Neuron (in vitro differentiated cells): ENCODE measurements around the gene RPS17.
"Not testable (repeated sequence)": the region's sequence is repeated elsewhere in the genome, so short reads cannot be mapped to it uniquely, and the experiment has no call there.

Source experiments
- H2AFZ ChIP-seq: one replicate; pipeline ENCODE4 v1.6.1; 2013; ENCODE audit warnings: low read depth, mild to moderate bottlenecking, inconsistent platforms, low read length, moderate library complexity
- H3K27me3 ChIP-seq: one replicate; pipeline ENCODE4 v1.6.1; 2013; ENCODE audit warnings: low read length; ENCODE audit not compliant: insufficient read depth
- H3K36me3 ChIP-seq: one replicate; pipeline ENCODE4 v1.6.1; 2013; ENCODE audit warnings: low read length; ENCODE audit not compliant: insufficient read depth
- H3K4me1 ChIP-seq: one replicate; pipeline ENCODE4 v1.6.1; 2013; ENCODE audit warnings: low read length; ENCODE audit not compliant: insufficient read depth
- H3K4me3 ChIP-seq: 2 replicates; pipeline ENCODE4 v1.5.1; 2013; ENCODE audit warnings: mild to moderate bottlenecking, low read length, moderate library complexity
- H3K9me3 ChIP-seq: one replicate; pipeline ENCODE4 v1.6.1; 2013; ENCODE audit warnings: low read length

The RPS17 gene

GRCh38 chr15:82530606-82531379 is 9.5 kb downstream of the RPS17 start:
- Histone ChIP-seq H3K4me1 (no peaks in the 10 kb centered on the region), H3K27me3 (no peaks in the 10 kb centered on the region), H2AFZ (no peak overlapping the region), H3K9me3 (no peaks in the 10 kb centered on the region), H3K4me3 (peak overlapping the region; percentile 4), H3K36me3 (peaks cover 11% of the 10 kb centered on the region)

DNA sequence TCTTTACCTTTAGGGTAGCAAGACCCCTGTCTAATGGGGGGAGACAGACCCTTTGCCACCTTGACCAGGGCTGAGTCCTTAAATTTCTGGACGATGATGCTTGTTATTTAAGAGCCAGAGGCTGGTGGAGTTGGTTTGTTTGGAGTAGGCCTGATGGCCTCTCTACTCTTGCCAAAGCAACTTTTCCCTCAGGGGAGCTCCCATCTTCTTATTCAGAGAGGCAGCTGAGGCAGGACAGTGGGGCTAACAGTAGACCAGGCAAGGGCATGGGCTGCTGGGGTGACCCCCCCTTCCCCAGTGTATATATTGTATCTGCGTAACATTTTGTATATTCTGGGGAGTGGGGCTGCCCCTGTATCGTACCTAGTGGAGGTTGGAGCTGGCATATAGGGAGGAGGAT is 10.3 kb downstream of the RPS17 start:
- H3K4me1 ChIP-seq = no peaks in the 10 kb centered on the region
- H3K36me3 ChIP-seq = peaks cover 10% of the 10 kb centered on the region
- H3K9me3 ChIP-seq = no peaks in the 10 kb centered on the region
- H3K4me3 ChIP-seq = no peak overlapping the region
- H3K27me3 ChIP-seq = no peaks in the 10 kb centered on the region
- no peak overlapping the region for H2AFZ ChIP-seq

- not testable (repeated sequence) for H3K9me3 ChIP-seq, H2AFZ ChIP-seq, H3K4me3 ChIP-seq, H3K36me3 ChIP-seq, H3K27me3 ChIP-seq, H3K4me1 ChIP-seq
These were observed 26.7 kb downstream of the RPS17 start for GRCh38 chr15:82513587-82513986.

GRCh38 chr15:82507693-82508092 is 32.6 kb downstream of the RPS17 start:
- H3K4me3 ChIP-seq, H3K4me1 ChIP-seq, H3K36me3 ChIP-seq, H2AFZ ChIP-seq, H3K27me3 ChIP-seq, H3K9me3 ChIP-seq: not testable (repeated sequence)

DNA sequence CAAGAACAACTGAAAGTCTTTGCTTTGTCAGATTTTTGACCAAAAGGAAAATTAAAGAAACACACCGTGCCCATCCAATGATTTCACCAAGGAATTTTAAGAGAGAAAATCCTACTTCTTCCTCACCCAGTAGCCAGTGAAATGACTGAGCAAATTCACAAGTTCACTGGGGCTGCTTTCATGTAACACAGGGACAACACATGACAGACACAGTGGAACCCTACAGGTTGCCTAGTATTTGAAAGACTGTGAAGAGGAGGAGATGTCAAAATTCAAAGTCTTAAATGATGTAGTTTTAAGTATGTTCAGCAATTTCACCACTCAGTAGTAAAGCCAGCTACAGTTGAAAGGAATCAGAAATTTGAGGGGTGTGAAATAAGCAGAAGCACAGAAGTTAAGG is 33.2 kb downstream of the RPS17 start:
- H3K27me3 ChIP-seq, H3K9me3 ChIP-seq, H3K4me1 ChIP-seq, H3K36me3 ChIP-seq, H2AFZ ChIP-seq, H3K4me3 ChIP-seq: not testable (repeated sequence)

GRCh38 chr15:82505842-82506241 is 34.4 kb downstream of the RPS17 start:
- not testable (repeated sequence) for H3K4me3 ChIP-seq, H3K9me3 ChIP-seq, H3K27me3 ChIP-seq, H3K4me1 ChIP-seq, H2AFZ ChIP-seq, H3K36me3 ChIP-seq

GRCh38 chr15:82504074-82504473 is 36.2 kb downstream of the RPS17 start:
- not testable (repeated sequence) for H3K36me3 ChIP-seq, H3K4me1 ChIP-seq, H3K4me3 ChIP-seq, H3K9me3 ChIP-seq, H2AFZ ChIP-seq, H3K27me3 ChIP-seq

DNA sequence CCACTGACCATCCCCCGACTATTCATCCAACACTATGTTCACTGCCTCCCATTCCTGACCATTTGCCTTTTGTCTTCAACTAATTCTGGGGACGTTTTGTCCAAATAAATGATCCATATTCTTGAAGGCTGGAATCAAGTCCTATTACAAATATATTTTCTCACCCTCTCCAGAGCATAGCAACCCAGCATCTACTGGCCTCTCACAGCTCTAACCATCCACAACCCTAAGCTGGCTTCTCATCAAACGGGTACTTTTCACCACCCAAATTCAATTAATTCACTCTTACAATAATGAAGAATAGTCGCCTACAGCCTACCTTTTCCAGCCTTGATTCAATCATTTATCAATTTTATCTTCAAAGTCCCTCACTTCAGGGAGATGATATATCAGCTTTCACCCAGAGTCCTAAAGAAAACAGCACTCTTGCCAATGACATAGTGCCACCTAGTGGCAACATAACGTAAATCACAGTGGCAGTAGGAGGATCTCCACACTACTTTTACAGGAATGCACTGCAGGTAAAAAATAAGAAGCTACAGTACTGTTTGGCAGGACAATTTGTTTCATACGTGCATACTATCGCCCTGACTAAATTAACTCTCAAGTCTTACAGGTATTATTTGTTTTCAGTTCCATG is 37.4 kb downstream of the RPS17 start:
- H3K9me3 ChIP-seq, H3K27me3 ChIP-seq, H3K36me3 ChIP-seq, H3K4me1 ChIP-seq, H2AFZ ChIP-seq, H3K4me3 ChIP-seq: not testable (repeated sequence)

DNA sequence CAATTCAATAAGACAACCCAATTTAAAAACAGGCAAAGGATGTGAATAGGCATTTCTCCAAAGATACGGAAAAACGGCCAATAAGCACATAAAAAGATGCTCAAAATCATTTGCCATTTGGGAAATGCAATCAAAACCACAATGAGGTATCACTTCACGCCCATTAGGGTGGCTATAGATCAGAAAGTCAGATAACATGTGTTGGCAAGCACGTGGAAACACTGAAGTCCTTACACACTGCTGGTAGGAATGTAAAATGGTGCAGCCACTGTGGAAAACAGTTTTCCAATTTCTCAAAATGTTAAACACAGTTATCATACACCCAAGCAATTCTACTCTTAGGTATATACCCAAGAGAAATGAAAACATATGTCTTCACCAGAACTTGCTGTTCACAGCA is 39.5 kb downstream of the RPS17 start:
- not testable (repeated sequence) for H3K4me3 ChIP-seq

GRCh38 chr15:82497978-82498377 is 42.3 kb downstream of the RPS17 start:
- H3K36me3 ChIP-seq, H2AFZ ChIP-seq, H3K9me3 ChIP-seq, H3K4me1 ChIP-seq, H3K4me3 ChIP-seq, H3K27me3 ChIP-seq: not testable (repeated sequence)

More for the DNA sequence above, 39.5 kb downstream of the RPS17 start:
- not testable (repeated sequence) for H3K4me1 ChIP-seq, H3K9me3 ChIP-seq, H3K27me3 ChIP-seq, H3K36me3 ChIP-seq, H2AFZ ChIP-seq

GRCh38 chr15:82488250-82488649 is 52.0 kb downstream of the RPS17 start:
- H3K4me1 ChIP-seq, H2AFZ ChIP-seq, H3K27me3 ChIP-seq, H3K4me3 ChIP-seq, H3K9me3 ChIP-seq, H3K36me3 ChIP-seq: not testable (repeated sequence)

GRCh38 chr15:82487045-82487444 is 53.2 kb downstream of the RPS17 start:
- H3K36me3 ChIP-seq, H3K9me3 ChIP-seq, H3K4me1 ChIP-seq, H2AFZ ChIP-seq, H3K4me3 ChIP-seq, H3K27me3 ChIP-seq: not testable (repeated sequence)
